ENCODE results near the gene SHISAL2B. TPM values are rescaled to one million over a fixed set of nuclear protein-coding genes. Genes with fewer than 3 reads are reported as not detected.
"Not testable (repeated sequence)": the region's sequence is repeated elsewhere in the genome, so short reads cannot be mapped to it uniquely, and the experiment has no call there.

Gene SHISAL2B
- total RNA-seq, 1 donor from 2014 or later, result not detected

- no peak for DNase-seq (ENCODE audit: low spot score)
- intact Hi-C loops (cut with DNase I), result no loop called here
These were observed 988 bp downstream of the SHISAL2B start for GRCh38 chr5:64691291-64691690.

- no peak for DNase-seq (ENCODE audit: low spot score)
- intact Hi-C loops (cut with DNase I), result no loop called here
These were observed 3.3 kb downstream of the SHISAL2B start for GRCh38 chr5:64693636-64694035.

- DNase-seq (ENCODE audit: low spot score); intact Hi-C loops (cut with DNase I): not testable (repeated sequence)
These were observed 6.1 kb downstream of the SHISAL2B start for GRCh38 chr5:64696414-64696813.

GRCh38 chr5:64700765-64701164, 10.5 kb downstream of the SHISAL2B start:
- intact Hi-C loops (cut with DNase I), result no loop called here
- DNase-seq (ENCODE audit: low spot score), result no peak

GRCh38 chr5:64706074-64706473, 15.8 kb downstream of the SHISAL2B start:
- intact Hi-C loops (cut with DNase I); DNase-seq (ENCODE audit: low spot score): not testable (repeated sequence)

- intact Hi-C loops (cut with DNase I), result no loop called here
- DNase-seq (ENCODE audit: low spot score), result no peak
These were observed 16.9 kb downstream of the SHISAL2B start for GRCh38 chr5:64707191-64707590.

GRCh38 chr5:64714495-64714894, 24.2 kb downstream of the SHISAL2B start:
- intact Hi-C loops (cut with DNase I); DNase-seq (ENCODE audit: low spot score): not testable (repeated sequence)

- DNase-seq (ENCODE audit: low spot score), result no peak
- intact Hi-C loops (cut with DNase I), result no loop called here
These were observed 32.3 kb downstream of the SHISAL2B start for GRCh38 chr5:64722588-64722987.

- DNase-seq (ENCODE audit: low spot score), result no peak
- intact Hi-C loops (cut with DNase I), result no loop called here
These were observed 36.8 kb downstream of the SHISAL2B start for GRCh38 chr5:64727150-64727549.

GRCh38 chr5:64742411-64742810, 52.1 kb downstream of the SHISAL2B start:
- DNase-seq (ENCODE audit: low spot score), result no peak
- intact Hi-C loops (cut with DNase I), result no loop called here

- intact Hi-C loops (cut with DNase I), result no loop called here
These were observed 52.5 kb downstream of the SHISAL2B start for GRCh38 chr5:64742821-64743220.

GRCh38 chr5:64744914-64745313, 54.6 kb downstream of the SHISAL2B start:
- intact Hi-C loops (cut with DNase I), result no loop called here
- no peak for DNase-seq (ENCODE audit: low spot score)

More at GRCh38 chr5:64742821-64743220, 52.5 kb downstream of the SHISAL2B start:
- no peak for DNase-seq (ENCODE audit: low spot score)

- DNase-seq (ENCODE audit: low spot score), result no peak
- intact Hi-C loops (cut with DNase I), result no loop called here
These were observed 56.1 kb downstream of the SHISAL2B start for GRCh38 chr5:64746446-64746845.

GRCh38 chr5:64749385-64749784, 59.1 kb downstream of the SHISAL2B start:
- intact Hi-C loops (cut with DNase I), result no loop called here
- DNase-seq (ENCODE audit: low spot score), result no peak

GRCh38 chr5:64754066-64754465, 63.8 kb downstream of the SHISAL2B start:
- intact Hi-C loops (cut with DNase I), result no loop called here

GRCh38 chr5:64758901-64759300, 68.6 kb downstream of the SHISAL2B start:
- intact Hi-C loops (cut with DNase I), result no loop called here

More at GRCh38 chr5:64754066-64754465, 63.8 kb downstream of the SHISAL2B start:
- DNase-seq (ENCODE audit: low spot score), result no peak

GRCh38 chr5:64759960-64760660, 69.8 kb downstream of the SHISAL2B start:
- no peak for DNase-seq (ENCODE audit: low spot score)
- intact Hi-C loops (cut with DNase I), result loop anchor here (10.0 kb wide), 1 partner anchor 615 kb away; no protein-coding TSS in a partner anchor

More at GRCh38 chr5:64758901-64759300, 68.6 kb downstream of the SHISAL2B start:
- DNase-seq (ENCODE audit: low spot score), result no peak

- DNase-seq (ENCODE audit: low spot score), result no peak
- intact Hi-C loops (cut with DNase I), result loop anchor here (10.0 kb wide), 1 partner anchor 619 kb away; no protein-coding TSS in a partner anchor
These were observed 73.7 kb downstream of the SHISAL2B start for GRCh38 chr5:64763948-64764503.

GRCh38 chr5:64765804-64766504, 75.7 kb downstream of the SHISAL2B start:
- DNase-seq (ENCODE audit: low spot score), result no peak
- intact Hi-C loops (cut with DNase I), result loop anchor here (10.0 kb wide), 1 partner anchor 621 kb away; no protein-coding TSS in a partner anchor

- no peak for DNase-seq (ENCODE audit: low spot score)
- intact Hi-C loops (cut with DNase I), result loop anchor here (10.0 kb wide), 1 partner anchor 622 kb away; no protein-coding TSS in a partner anchor
These were observed 76.6 kb downstream of the SHISAL2B start for GRCh38 chr5:64766941-64767340.
